ENCODE measurements around the gene IFT122.
"Not testable (repeated sequence)": the region's sequence is repeated elsewhere in the genome, so short reads cannot be mapped to it uniquely, and the experiment has no call there.

GRCh38 chr3:129498603-129499488 is 58.8 kb downstream of the IFT122 start:
- TF ChIP-seq, protein P1, sequence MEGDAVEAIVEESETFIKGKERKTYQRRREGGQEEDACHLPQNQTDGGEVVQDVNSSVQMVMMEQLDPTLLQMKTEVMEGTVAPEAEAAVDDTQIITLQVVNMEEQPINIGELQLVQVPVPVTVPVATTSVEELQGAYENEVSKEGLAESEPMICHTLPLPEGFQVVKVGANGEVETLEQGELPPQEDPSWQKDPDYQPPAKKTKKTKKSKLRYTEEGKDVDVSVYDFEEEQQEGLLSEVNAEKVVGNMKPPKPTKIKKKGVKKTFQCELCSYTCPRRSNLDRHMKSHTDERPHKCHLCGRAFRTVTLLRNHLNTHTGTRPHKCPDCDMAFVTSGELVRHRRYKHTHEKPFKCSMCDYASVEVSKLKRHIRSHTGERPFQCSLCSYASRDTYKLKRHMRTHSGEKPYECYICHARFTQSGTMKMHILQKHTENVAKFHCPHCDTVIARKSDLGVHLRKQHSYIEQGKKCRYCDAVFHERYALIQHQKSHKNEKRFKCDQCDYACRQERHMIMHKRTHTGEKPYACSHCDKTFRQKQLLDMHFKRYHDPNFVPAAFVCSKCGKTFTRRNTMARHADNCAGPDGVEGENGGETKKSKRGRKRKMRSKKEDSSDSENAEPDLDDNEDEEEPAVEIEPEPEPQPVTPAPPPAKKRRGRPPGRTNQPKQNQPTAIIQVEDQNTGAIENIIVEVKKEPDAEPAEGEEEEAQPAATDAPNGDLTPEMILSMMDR (IDR thresholded peaks at IDR 0.05), result not testable (repeated sequence)
- TF ChIP-seq POLR2A (IDR thresholded peaks at IDR 0.05), result not testable (repeated sequence)
